Measurements from ENCODE around the gene TRIM54.
A peak's percentile ranks its signal among the peaks of the same experiment; 100 is the strongest.

Gene TRIM54

DNA sequence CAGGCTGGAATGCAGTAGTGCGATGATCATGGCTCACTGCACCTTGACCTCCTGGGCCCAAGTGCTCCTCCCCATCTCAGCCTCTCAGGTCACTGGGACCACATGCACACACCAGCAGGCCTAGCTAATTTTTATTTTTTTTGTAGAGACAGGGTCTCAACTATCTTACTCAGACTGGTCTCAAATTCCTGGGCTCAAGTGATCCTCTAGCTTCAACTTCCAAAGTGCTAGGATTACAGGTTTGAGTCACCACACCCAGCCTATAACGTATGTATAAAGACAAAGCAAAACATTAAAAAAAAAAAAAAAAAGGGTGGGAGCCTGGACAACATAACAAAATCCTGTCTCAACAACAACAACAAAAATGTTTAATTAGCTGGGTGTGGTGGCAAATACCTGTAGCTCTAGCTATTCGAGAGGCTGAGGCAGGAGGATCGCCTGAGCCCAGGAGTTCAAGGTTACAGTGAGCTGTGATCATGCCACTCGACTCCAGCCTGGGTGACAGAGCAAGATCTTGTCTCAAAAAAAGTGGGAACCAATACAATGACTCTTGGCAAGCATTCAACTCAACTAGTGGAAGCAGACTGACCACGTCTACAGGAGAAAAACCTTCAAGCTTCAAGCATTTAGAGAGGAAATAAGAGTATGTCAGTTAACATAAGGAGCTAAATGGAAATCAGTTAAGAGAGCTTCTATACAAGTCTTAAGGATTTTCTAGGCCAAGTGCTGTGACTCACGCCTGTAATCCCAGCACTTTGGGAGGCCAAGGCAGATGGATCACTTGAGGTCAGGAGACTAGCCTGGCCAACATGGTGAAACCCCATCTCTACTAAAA is 71.8 kb downstream of the TRIM54 start:
- no peak for DNase-seq (ENCODE audit: low read depth in 1 of 2, low spot score in 1 of 2)

- no peak for DNase-seq (ENCODE audit: low read depth in 1 of 2, low spot score in 1 of 2)
Observed at GRCh38 chr2:27354597-27354927, 72.3 kb downstream of the TRIM54 start.

- DNase-seq (ENCODE audit: low read depth in 1 of 2, low spot score in 1 of 2), result no peak
Observed at GRCh38 chr2:27356056-27356381, 73.8 kb downstream of the TRIM54 start.

DNA sequence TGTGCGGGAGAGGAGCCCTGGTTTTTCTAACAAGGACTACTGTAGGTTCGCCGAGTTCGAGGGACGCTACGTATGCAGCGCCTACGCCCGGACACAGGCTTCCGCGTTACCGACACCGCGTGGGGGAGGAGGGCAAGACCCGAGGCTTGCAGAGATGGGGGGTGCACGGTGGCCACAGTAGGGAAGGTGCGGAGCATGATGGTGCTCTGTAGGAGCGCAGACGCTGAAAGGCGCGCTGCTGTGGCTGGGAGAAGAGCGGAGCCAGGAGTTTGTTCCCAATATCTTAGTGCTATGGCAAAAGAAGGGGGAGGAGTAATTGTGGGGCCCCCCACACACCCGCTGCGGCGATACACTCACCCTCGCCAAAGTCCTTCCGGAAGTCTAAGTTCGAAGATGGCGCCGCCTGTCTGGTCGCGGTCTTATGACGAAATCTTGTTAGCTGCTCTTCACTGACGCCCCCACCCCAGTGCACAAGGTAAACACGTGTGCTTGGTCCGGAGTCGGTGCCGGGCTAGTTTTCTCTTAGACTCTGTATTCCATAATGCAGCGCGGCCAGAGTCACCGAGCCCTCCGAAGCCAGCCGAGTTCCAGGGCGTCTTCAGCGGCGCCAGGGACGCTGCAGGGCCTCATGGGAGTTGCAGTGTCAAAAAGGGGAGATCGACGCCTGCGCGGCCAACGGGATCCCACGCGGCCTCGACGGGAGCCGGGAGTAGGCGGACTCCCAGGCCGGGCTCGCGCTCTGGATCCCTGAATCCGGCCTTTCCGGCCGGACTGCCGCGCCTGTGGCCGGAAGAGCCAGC is 74.4 kb downstream of the TRIM54 start, which contains the start of gene GTF3C2:
TSS of gene GTF3C2 (minus strand) at position 383 of the 800 bp plus-strand sequence. CDS start 13,210 bp downstream, outside the sequence.
- DNase-seq (ENCODE audit: low read depth in 1 of 2, low spot score in 1 of 2), result peak; percentile 83 to 87

All from activated T-helper 1 cell treated with anti-CD3 and anti-CD28 coated beads, Interleukin-2, amount 50 U/mL, for 16 hours (primary cell).